Measurements from ENCODE around the gene MPC2.

MPC2 gene

DNA sequence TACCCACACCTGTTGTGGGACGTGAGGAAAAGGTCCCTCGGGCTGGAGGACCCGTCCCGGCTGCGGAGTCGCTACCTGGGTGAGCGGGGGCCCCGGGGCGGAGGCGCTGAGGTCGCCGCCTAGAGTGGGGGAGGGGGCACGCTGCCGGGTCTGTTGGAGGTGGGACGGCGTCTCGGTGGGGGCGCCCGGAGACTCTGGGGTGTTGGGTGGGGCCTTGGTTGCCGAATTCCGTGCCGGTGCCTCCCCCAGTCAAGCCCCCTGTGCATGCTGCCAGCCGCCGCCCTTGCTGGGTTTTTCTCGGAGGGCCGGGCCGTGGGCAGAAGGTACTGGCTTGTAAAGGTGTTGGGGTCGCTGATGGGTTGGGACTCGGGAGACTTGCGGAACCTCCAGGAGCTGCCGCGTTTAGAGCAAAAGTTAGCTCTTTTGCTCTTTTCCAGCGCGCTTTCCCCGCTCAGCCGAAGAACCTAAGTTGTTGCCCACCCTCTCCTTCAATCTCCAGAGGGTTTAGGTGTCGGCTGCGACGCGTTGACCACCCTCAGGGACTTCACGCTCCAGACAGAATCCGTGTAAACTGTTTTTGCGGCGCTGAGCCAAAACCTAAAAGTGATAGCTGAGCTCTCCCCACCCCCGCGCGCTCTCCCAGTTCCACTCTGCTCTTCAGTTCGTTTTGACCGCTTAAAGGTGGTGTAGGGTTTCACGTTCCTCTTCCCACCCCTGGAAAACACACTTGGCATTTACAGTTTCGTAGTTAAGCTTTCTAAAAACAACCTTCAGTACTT, at the start of gene MPC2:
TSS of gene MPC2 (minus strand) at position 143 of the 779 bp plus-strand sequence. CDS start 1,231 bp downstream, outside the sequence.
- peak; percentile 22 for DNase-seq (ENCODE audit: low spot score)

DNA sequence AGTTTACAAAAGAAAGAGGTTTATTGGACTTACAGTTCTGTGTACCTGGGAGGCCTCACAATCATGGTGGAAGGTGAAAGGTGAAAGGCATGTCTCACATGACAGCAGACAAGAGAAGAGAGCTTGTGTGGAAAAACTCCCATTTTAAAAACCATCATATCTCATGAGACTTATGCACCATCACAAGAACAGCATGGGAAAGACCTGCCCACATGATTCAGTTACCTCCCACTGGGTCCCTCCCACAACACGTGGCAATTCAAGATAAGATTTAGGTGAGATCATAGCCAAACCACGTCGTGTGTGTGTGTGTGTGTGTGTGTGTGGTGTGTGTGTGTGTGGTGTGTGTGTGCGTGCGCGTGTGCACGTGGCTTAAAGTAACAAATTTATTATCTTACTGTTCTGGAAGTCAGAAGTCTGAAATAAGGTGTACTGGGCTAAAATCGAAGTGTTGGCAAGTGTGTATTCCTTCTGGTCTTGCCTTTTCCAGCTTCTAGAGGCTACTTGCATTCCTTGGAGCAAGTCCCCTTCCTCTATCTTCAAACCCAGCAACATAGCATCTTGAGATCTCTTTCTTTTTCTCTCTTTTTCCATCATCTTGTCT, 48.1 kb upstream of the MPC2 start:
- DNase-seq (ENCODE audit: low spot score): no peak

DNA sequence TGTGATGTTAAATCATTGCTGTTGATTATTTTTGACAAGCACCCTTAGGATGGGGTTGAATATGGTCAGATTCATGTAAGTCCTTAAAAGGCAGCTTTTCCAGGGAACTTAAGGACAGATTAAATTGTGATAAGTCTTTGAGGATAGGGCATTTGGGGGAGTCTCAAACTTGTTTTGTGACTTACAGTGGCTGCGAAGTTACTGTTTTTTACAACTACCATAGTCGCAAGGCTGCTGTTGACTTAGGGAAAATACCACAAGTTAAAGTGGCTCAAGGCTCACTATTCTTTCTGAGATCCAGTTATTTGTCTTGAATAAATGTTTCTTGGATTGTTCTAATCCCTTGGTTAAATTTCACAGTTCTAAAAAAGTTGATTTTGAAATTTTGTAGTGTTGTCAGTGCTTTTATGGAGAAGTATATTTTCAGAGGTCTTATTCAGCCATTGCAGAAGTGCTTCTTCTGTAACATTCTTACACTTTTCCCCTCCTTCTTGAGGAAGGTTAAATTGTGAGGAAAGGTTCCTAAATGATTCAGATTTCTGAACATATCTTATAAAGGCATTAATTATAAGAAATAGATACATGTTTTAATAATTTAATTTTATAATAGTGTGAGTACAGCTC, 47.0 kb upstream of the MPC2 start:
- DNase-seq (ENCODE audit: low spot score): no peak

GRCh38 chr1:167981933-167982332, 45.1 kb upstream of the MPC2 start:
- DNase-seq (ENCODE audit: low spot score): no peak

- DNase-seq (ENCODE audit: low spot score): no peak
Observed at GRCh38 chr1:167977245-167977644, 40.4 kb upstream of the MPC2 start.

DNA sequence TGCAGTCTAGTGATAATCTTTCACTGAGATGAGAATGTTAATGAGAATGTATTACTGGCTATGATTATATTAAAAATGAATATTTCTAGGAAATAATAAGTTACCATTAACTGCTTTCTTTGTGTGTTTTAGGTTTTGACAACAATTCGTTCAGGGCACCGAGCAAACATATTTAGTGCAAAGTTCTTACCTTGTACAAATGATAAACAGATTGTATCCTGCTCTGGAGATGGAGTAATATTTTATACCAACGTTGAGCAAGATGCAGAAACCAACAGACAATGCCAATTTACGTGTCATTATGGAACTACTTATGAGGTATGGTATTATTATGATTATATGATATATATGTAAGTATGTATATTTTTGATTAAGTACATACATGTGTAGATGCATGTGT, 37.8 kb upstream of the MPC2 start:
- DNase-seq (ENCODE audit: low spot score): no peak

GRCh38 chr1:167973832-167974231, 37.0 kb upstream of the MPC2 start:
- no peak for DNase-seq (ENCODE audit: low spot score)

GRCh38 chr1:167968569-167968968, 31.7 kb upstream of the MPC2 start:
- DNase-seq (ENCODE audit: low spot score): no peak

- no peak for DNase-seq (ENCODE audit: low spot score)
Observed at GRCh38 chr1:167966050-167966449, 29.2 kb upstream of the MPC2 start.

DNA sequence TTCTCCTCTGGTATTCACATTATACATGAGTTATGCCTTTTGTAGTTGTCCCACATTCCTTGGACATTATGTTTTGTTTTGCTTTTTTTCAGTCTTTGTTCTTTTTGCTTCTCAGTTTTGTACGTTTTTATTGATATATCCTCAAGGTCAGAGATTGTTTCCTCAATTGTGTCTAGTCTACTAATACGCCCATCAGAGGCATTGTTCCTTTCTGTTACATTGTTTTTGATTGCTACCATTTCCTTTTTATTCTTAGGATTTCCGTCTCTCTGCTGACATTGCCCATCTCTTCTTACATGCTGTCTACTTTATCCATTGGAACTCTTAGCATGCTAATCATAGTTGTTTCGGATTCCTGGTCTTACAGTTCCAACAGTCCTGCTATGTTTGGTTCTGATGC, 27.8 kb upstream of the MPC2 start:
- peak; percentile 26 for DNase-seq (ENCODE audit: low spot score)

GRCh38 chr1:167957710-167958109, 20.8 kb upstream of the MPC2 start:
- no peak for DNase-seq (ENCODE audit: low spot score)

DNA sequence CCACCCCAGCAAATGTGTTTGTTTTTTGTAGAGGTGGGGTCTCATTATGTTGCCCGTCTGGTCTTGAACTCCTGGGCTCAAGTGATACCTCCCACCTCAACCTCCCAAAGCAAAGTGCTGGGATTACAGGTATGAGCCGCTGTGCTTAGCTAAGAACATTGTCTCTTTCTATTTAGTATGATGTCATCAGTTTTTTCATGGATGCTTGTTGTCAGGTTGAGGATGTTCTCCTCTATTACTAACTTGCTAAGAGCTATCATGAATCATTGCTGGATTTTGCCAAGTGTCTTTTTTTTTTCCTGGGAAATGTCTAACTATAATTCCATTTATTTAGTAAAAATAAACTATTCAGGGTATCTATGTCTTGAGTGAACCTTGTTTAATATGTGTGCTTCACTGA, 19.0 kb upstream of the MPC2 start:
- no peak for DNase-seq (ENCODE audit: low spot score)

- no peak for DNase-seq (ENCODE audit: low spot score)
Observed at GRCh38 chr1:167950569-167950968, 13.7 kb upstream of the MPC2 start.

DNA sequence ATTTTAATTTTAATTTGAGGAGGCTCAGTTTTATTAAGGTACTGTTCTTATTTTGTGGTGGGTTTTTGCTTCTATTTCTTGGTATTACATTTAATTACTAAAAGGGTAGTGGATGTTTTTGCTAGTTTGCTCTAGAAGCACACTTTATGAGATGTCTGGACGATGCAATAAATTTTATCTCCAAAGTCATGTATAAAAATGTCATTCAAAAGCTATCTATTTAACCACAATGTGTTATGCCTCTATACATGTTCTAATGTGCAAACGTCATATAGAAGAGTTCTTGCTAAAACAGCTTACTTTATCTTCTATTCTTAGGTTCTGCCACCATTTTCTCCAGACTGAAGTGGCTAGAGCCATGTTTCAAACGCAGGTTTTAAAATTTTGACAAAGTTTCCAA, 12.9 kb upstream of the MPC2 start:
- no peak for DNase-seq (ENCODE audit: low spot score)

GRCh38 chr1:167947733-167948132, 10.9 kb upstream of the MPC2 start:
- no peak for DNase-seq (ENCODE audit: low spot score)

DNA sequence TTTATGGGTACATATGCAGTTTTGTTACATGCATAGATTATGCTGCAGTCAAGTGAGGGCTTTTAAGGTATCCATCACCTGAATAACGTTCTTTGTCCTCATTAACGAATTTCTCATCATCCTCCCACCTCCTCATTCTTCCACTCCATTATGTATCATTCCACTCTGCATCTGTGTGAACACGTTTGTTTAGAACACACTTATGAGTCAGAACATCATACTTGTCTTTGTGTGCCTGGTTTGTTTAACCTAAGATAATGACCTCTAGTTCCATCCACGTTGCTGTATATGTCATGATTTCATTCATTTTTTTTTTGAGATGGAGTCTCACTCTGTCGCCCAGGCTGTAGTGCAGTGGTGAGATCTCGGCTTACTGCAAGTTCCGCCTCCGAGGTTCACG, 6.7 kb upstream of the MPC2 start:
- no peak for DNase-seq (ENCODE audit: low spot score)

GRCh38 chr1:167940264-167940663, 3.4 kb upstream of the MPC2 start:
- no peak for DNase-seq (ENCODE audit: low spot score)

DNA sequence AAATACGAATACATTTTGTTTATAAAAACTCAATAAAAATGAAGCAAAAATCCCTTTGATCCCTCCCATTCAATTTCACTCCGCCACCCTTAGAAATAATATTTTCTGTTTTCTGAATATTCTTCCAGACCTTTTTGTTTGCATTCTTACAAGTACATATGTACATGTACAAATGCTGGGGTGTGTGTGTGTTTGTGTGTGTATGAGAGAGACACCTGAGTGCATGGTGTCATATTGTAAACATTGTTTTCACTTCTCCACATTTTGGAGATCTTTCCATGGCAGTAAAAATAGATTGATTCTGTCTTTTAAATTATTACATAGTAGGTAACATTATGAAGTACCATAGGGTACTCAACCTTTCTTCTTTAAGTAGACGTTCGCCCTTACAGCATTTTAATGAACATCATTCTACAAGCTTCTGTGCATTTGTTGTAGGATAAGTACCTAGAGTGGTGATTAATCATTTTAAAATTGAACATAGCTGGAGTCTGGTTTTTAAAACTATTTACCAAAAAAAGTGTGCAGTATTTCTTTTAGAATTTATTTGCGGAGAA, 1.3 kb upstream of the MPC2 start:
- DNase-seq (ENCODE audit: low spot score): peak; percentile 3

GRCh38 chr1:167937709-167938010, 788 bp upstream of the MPC2 start:
- no peak for DNase-seq (ENCODE audit: low spot score)

- peak; percentile 97 for DNase-seq (ENCODE audit: low spot score)
Observed at GRCh38 chr1:167936068-167936929, 573 bp downstream of the MPC2 start, which contains the start of gene DCAF6. Gene DCAF6 (plus strand): TSS chr1:167936683. CDS start chr1:167936912, 229 bp downstream.

DNA sequence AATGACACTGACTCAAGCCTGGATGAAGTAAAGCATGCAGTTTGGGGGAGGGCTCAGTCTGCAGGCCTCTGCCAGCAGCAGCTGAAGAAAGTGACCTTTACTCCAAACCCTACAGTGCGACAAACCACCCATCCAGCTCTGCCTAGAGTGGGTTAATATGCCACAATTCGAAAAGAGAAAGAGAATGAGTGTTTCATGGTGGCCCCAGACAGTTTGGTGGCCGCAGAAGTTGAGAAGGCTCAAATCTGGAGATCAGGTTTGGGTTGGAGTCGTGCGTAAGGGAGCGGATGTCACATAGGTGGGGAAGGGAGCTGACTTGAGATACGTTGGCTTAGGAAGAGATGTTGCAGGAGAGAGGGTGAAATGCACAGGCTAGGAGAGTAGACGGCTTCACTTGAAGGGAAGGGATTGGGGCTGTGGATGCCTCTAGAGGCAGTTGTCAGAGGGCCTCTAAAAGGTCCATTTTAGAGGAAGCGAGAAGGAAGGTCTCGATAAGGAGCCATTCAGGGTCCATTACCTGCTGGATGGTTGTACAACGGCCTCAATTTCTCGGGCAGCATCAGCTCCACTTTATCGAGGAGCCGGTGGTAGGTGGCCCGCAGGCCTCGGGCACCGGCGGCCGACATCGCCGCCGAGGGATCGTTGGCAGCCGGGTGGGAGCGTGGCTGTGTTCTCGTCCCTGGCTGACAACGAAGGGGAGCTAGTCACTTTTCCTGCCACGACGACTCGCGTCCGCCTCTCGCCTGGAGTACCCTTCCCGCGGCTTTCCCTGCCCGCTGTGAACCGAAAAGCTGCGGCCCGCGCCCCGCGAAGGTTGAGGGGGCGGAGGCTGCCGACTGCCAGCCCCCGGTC, 1.4 kb downstream of the MPC2 start:
- DNase-seq (ENCODE audit: low spot score): peak; percentile 40

All from kidney capillary endothelial cell (primary cell).